K562 (cell line): ENCODE data around the gene PDE8A. TPM values are rescaled to one million over a fixed set of nuclear protein-coding genes. Genes with fewer than 3 reads are reported as not detected.

ENCODE experiments used
- BACH1 ChIP-seq: fragments of 200-800 bp; sonication (Bioruptor generic); IDR thresholded peaks from 2 replicates; pipeline ENCODE4 v1.6.1; 2016; ENCODE audit warnings: missing genetic modification characterization, missing compliant biosample characterization
- CBX5 ChIP-seq: IDR thresholded peaks from 2 replicates; pipeline ENCODE4 v1.6.1; 2014; ENCODE audit warnings: low read depth, borderline replicate concordance
- CLOCK ChIP-seq: fragments of 250-450 bp; sonication (Bioruptor Pico); IDR thresholded peaks from 2 replicates; pipeline ENCODE4 v1.4.0; 2020; ENCODE audit warnings: mild to moderate bottlenecking, moderate library complexity, borderline replicate concordance
- DNMT1 ChIP-seq: fragments of 450-650 bp; IDR thresholded peaks from 2 replicates; pipeline ENCODE4 v1.6.1; 2016; ENCODE audit warnings: antibody characterized with exemption, mild to moderate bottlenecking
- ELK1 ChIP-seq: sonication (generic); formaldehyde crosslinking; IDR thresholded peaks from 2 replicates; pipeline ENCODE4 v1.8.1; 2022; ENCODE audit warnings: missing genetic modification reagents
- EP400 ChIP-seq: fragments of 450-650 bp; IDR thresholded peaks from 2 replicates; pipeline ENCODE4 v1.6.1; 2017; ENCODE audit warnings: antibody characterized with exemption, mild to moderate bottlenecking, moderate library complexity
- FOXJ2 ChIP-seq: fragments of 200-800 bp; sonication (Bioruptor generic); IDR thresholded peaks from 2 replicates; pipeline ENCODE4 v1.6.1; 2016; ENCODE audit warnings: missing genetic modification characterization, missing compliant biosample characterization
- HNRNPLL ChIP-seq: fragments of 200-400 bp; formaldehyde crosslinking; IDR thresholded peaks from 2 replicates; pipeline ENCODE4 v1.6.1; 2017; ENCODE audit warnings: low read length, low read depth, mild to moderate bottlenecking; ENCODE audit not compliant: poor library complexity, severe bottlenecking
- JUNB ChIP-seq: fragments of 450-650 bp; formaldehyde crosslinking; conservative IDR thresholded peaks from 2 replicates; pipeline ENCODE4 v1.4.0; 2020; ENCODE audit warnings: mild to moderate bottlenecking
- MCM2 ChIP-seq: fragments of 450-650 bp; IDR thresholded peaks from 2 replicates; pipeline ENCODE4 v1.6.1; 2017; ENCODE audit warnings: low read depth, mild to moderate bottlenecking
- MED1 ChIP-seq: sonication (generic); formaldehyde crosslinking; IDR thresholded peaks from 2 replicates; pipeline ENCODE4 v1.8.1; 2023; ENCODE audit warnings: missing genetic modification reagents, borderline replicate concordance
- NFATC3 ChIP-seq: fragments of 450-650 bp; IDR thresholded peaks from 2 replicates; pipeline ENCODE4 v1.6.1; 2017; ENCODE audit warnings: mild to moderate bottlenecking
- PHTF2 ChIP-seq: fragments of 250-450 bp; sonication (Bioruptor Pico); IDR thresholded peaks from 2 replicates; pipeline ENCODE4 v1.5.0; 2021; ENCODE audit warnings: mild to moderate bottlenecking
- POLR2B ChIP-seq: fragments of 450-650 bp; IDR thresholded peaks from 2 replicates; pipeline ENCODE4 v1.6.1; 2018; ENCODE audit warnings: low read depth; ENCODE audit not compliant: partially characterized antibody
- RAD21 ChIP-seq, 2 experiments: fragments of 250-450 bp in 1 of 2; fragments of 450-650 bp in 1 of 2; sonication (Bioruptor Pico) in 1 of 2; formaldehyde crosslinking in 1 of 2; IDR thresholded peaks in 1 of 2; conservative IDR thresholded peaks in 1 of 2; 2 replicates each; pipeline versions ENCODE4 v1.4.0 to v1.8.0; 2020 to 2022; ENCODE audit warnings: mild to moderate bottlenecking in 2 of 2, moderate library complexity in 1 of 2
- RCOR1 ChIP-seq, 2 experiments: IDR thresholded peaks; 2 replicates each; pipeline ENCODE4 v1.6.1; 2012; ENCODE audit warnings: low read depth in 2 of 2, low read length in 2 of 2, borderline replicate concordance in 1 of 2, improper control_type of control experiment in 1 of 2
- SFPQ ChIP-seq: fragments of 200-400 bp; formaldehyde crosslinking; IDR thresholded peaks from 2 replicates; pipeline ENCODE4 v1.6.1; 2017; ENCODE audit warnings: mild to moderate bottlenecking, low read depth, low read length, moderate library complexity
- SMAD4 ChIP-seq: fragments of 250-450 bp; sonication (Bioruptor Pico); conservative IDR thresholded peaks from 2 replicates; pipeline ENCODE4 v1.8.0; 2021; ENCODE audit warnings: inconsistent platforms, mild to moderate bottlenecking, moderate library complexity
- SRSF7 ChIP-seq: fragments of 200-400 bp; formaldehyde crosslinking; optimal IDR thresholded peaks from 2 replicates; pipeline ENCODE3; 2017; ENCODE audit warnings: mild to moderate bottlenecking, low read depth, low read length
- TFAM ChIP-seq: fragments of 250-450 bp; sonication (Bioruptor Pico); conservative IDR thresholded peaks from 2 replicates; pipeline ENCODE4 v1.5.0; 2021; ENCODE audit warnings: mild to moderate bottlenecking, moderate library complexity
- ZFP30 ChIP-seq: fragments of 250-450 bp; sonication (Bioruptor Pico); IDR thresholded peaks from 2 replicates; pipeline ENCODE4 v1.8.0; 2022; ENCODE audit warnings: moderate library complexity, mild to moderate bottlenecking, inconsistent platforms, borderline replicate concordance
- ZNF133 ChIP-seq: fragments of 250-450 bp; sonication (Bioruptor Pico); IDR thresholded peaks from 2 replicates; pipeline ENCODE4 v1.4.0; 2020; ENCODE audit warnings: mild to moderate bottlenecking
- ZNF3 ChIP-seq: fragments of 250-450 bp; sonication (Bioruptor Pico); IDR thresholded peaks from 2 replicates; pipeline ENCODE4 v1.5.0; 2021; ENCODE audit warnings: mild to moderate bottlenecking, moderate library complexity
- ZNF644 ChIP-seq: fragments of 200-800 bp; sonication (Bioruptor generic); IDR thresholded peaks from 2 replicates; pipeline ENCODE4 v1.6.1; 2016; ENCODE audit warnings: low read depth, missing genetic modification characterization, missing compliant biosample characterization
- ZNF695 ChIP-seq: fragments of 450-650 bp; formaldehyde crosslinking; IDR thresholded peaks from 2 replicates; pipeline ENCODE4 v1.4.0; 2020; ENCODE audit warnings: mild to moderate bottlenecking, moderate library complexity
- polyA plus RNA-seq, 8 experiments: library from polyadenylated mRNA; depleted of rRNA in 4 of 8; stranded (reverse) in 5 of 8; unstranded in 3 of 8; fragments of >200 nt; fragmentation: Nextera tagmentation in 2 of 8; fragmentation: Illumina TruSeq in 1 of 8; extraction: Ambion mirVana in 2 of 8; extraction: Trizol in 1 of 8; gene quantifications; 2 replicates each; pipeline versions ENCODE4 v1.2.1 to v1.2.3, GENCODE V29; 2011 to 2014; ENCODE audit warnings: inconsistent platforms in 1 of 8, missing spikeins in 1 of 8
- total RNA-seq, 7 experiments: library from RNA; depleted of rRNA in 6 of 7; stranded (reverse); fragments of >200 nt in 6 of 7; fragmentation: Illumina TruSeq in 2 of 7; extraction: Trizol in 2 of 7; gene quantifications; 2 replicates each; pipeline versions ENCODE4 v1.2.1 to v1.2.3, GENCODE V29; 2011 to 2021; ENCODE audit warnings: low replicate concordance in 1 of 7

The PDE8A gene
- total and polyA plus RNA-seq, 9 of the 15 experiments (the other 6 are each of a cell fraction or from before 2014, with no cell fraction given), result 5.9 to 40.3 (median 19.8) TPM

GRCh38 chr15:85172846-85173490 lies 191.3 kb downstream of the PDE8A start (continued):
- TF ChIP-seq PHTF2 (CRISPR knock-in tag) (no peak), ZFP30 (CRISPR knock-in tag) (no peak), POLR2B (no peak), ZNF695 (CRISPR knock-in tag) (no peak), ZNF133 (no peak), DNMT1 (no peak), SRSF7 (no peak), NFATC3 (no peak), RCOR1 (IDR thresholded peaks at IDR 0.05; ENCODE audit: borderline replicate concordance in 1 of 2, low read depth in 2 of 2, low read length in 2 of 2) (peak in 1 of 2 experiments; percentile 54; a peak in 1 of 4 replicates), BACH1 (tag) (no peak), CLOCK (CRISPR knock-in tag) (no peak), TFAM (CRISPR knock-in tag) (no peak), JUNB (no peak), ZNF644 (tag) (no peak), HNRNPLL (no peak), ZNF3 (CRISPR knock-in tag) (no peak), MCM2 (no peak), EP400 (no peak), SMAD4 (CRISPR knock-in tag) (no peak), FOXJ2 (no peak), RAD21 (CRISPR knock-in tag; conservative IDR thresholded peaks at IDR 0.05 in 1 of 2, IDR thresholded peaks at IDR 0.05 in 1 of 2) (no peak), CBX5 (no peak), MED1 (no peak), SFPQ (no peak), ELK1 (no peak)
